Measurements from ENCODE around the gene DNAH11.

The DNAH11 gene

GRCh38 chr7:21911341-21911875 is 368.6 kb downstream of the DNAH11 start:
- H3K9me3 Mint-ChIP-seq, result no peaks in the 10 kb centered on the region
- H3K27me3 Mint-ChIP-seq (ENCODE audit: low read depth), result peaks cover 4% of the 10 kb centered on the region
- peaks cover 72% of the 10 kb centered on the region for H3K36me3 Mint-ChIP-seq (ENCODE audit: low read depth)
- H3K4me1 Mint-ChIP-seq, result peaks cover 13% of the 10 kb centered on the region
- H3K27ac Mint-ChIP-seq, result no peak overlapping the region
- peak overlapping the region in 1 of 3 experiments; percentile 7 for H3K4me3 Mint-ChIP-seq
- TF ChIP-seq CTCF (IDR thresholded peaks at IDR 0.05; ENCODE audit: unreplicated experiment in 3 of 3), result no peak

GRCh38 chr7:21912305-21912704 is 369.5 kb downstream of the DNAH11 start:
- Mint-ChIP-seq H3K4me3 (no peak overlapping the region), H3K9me3 (no peaks in the 10 kb centered on the region)

GRCh38 chr7:21912931-21913780 is 370.3 kb downstream of the DNAH11 start:
- H3K9me3 Mint-ChIP-seq, result no peaks in the 10 kb centered on the region
- H3K4me3 Mint-ChIP-seq, result no peak overlapping the region
- peaks cover 67% of the 10 kb centered on the region for H3K36me3 Mint-ChIP-seq (ENCODE audit: low read depth)
- TF ChIP-seq CTCF (IDR thresholded peaks at IDR 0.05; ENCODE audit: unreplicated experiment in 3 of 3), result no peak
- H3K27me3 Mint-ChIP-seq (ENCODE audit: low read depth), result peaks cover 4% of the 10 kb centered on the region
- peaks cover 13% of the 10 kb centered on the region for H3K4me1 Mint-ChIP-seq
- peak overlapping the region; percentile 12 to 49 (median 25) for H3K27ac Mint-ChIP-seq

More at GRCh38 chr7:21912305-21912704, 369.5 kb downstream of the DNAH11 start:
- peaks cover 4% of the 10 kb centered on the region for H3K27me3 Mint-ChIP-seq (ENCODE audit: low read depth)
- H3K27ac Mint-ChIP-seq, result peak overlapping the region in 1 of 3 experiments; percentile 49
- H3K36me3 Mint-ChIP-seq (ENCODE audit: low read depth), result peaks cover 74% of the 10 kb centered on the region
- TF ChIP-seq CTCF (IDR thresholded peaks at IDR 0.05; ENCODE audit: unreplicated experiment in 3 of 3), result no peak
- peaks cover 13% of the 10 kb centered on the region for H3K4me1 Mint-ChIP-seq

- H3K4me3 Mint-ChIP-seq, result no peak overlapping the region
- peaks cover 4% of the 10 kb centered on the region for H3K27me3 Mint-ChIP-seq (ENCODE audit: low read depth)
- peaks cover 13% of the 10 kb centered on the region for H3K4me1 Mint-ChIP-seq
- H3K27ac Mint-ChIP-seq, result no peak overlapping the region
- TF ChIP-seq CTCF (IDR thresholded peaks at IDR 0.05; ENCODE audit: unreplicated experiment in 3 of 3), result no peak
- no peaks in the 10 kb centered on the region for H3K9me3 Mint-ChIP-seq
- H3K36me3 Mint-ChIP-seq (ENCODE audit: low read depth), result peaks cover 54% of the 10 kb centered on the region
Measured at GRCh38 chr7:21914671-21915070, 371.8 kb downstream of the DNAH11 start.

- peaks cover 13% of the 10 kb centered on the region for H3K4me1 Mint-ChIP-seq
- no peak for TF ChIP-seq CTCF (IDR thresholded peaks at IDR 0.05; ENCODE audit: unreplicated experiment in 3 of 3)
- H3K27ac Mint-ChIP-seq, result no peak overlapping the region
- H3K4me3 Mint-ChIP-seq, result no peak overlapping the region
- peaks cover 49% of the 10 kb centered on the region for H3K36me3 Mint-ChIP-seq (ENCODE audit: low read depth)
- no peaks in the 10 kb centered on the region for H3K9me3 Mint-ChIP-seq
- H3K27me3 Mint-ChIP-seq (ENCODE audit: low read depth), result peaks cover 4% of the 10 kb centered on the region
Measured at GRCh38 chr7:21915140-21915539, 372.3 kb downstream of the DNAH11 start.

Data from nephron (organoid).